HFF-Myc (cell line): ENCODE results near the gene PRSS33.

Experiments
- DNase-seq: peaks from one replicate; pipeline ENCODE4 v3.0.0-alpha.2; 2011; ENCODE audit warnings: low read depth; ENCODE audit errors: extremely low read depth
- H3K4me3 ChIP-seq: replicated peaks from 2 replicates; pipeline ENCODE4 v1.5.1; 2011; ENCODE audit warnings: low read depth, mild to moderate bottlenecking, control low read depth, low read length
- TF ChIP-seq, protein P1 (sequence below): IDR thresholded peaks from 2 replicates; pipeline ENCODE4 v1.5.1; 2012; ENCODE audit warnings: mild to moderate bottlenecking, low read depth, low read length, control low read depth; ENCODE audit errors: missing control alignments

The PRSS33 gene

GRCh38 chr16:2817340-2818271 is 30.2 kb upstream of the PRSS33 start:
- TF ChIP-seq, protein P1, sequence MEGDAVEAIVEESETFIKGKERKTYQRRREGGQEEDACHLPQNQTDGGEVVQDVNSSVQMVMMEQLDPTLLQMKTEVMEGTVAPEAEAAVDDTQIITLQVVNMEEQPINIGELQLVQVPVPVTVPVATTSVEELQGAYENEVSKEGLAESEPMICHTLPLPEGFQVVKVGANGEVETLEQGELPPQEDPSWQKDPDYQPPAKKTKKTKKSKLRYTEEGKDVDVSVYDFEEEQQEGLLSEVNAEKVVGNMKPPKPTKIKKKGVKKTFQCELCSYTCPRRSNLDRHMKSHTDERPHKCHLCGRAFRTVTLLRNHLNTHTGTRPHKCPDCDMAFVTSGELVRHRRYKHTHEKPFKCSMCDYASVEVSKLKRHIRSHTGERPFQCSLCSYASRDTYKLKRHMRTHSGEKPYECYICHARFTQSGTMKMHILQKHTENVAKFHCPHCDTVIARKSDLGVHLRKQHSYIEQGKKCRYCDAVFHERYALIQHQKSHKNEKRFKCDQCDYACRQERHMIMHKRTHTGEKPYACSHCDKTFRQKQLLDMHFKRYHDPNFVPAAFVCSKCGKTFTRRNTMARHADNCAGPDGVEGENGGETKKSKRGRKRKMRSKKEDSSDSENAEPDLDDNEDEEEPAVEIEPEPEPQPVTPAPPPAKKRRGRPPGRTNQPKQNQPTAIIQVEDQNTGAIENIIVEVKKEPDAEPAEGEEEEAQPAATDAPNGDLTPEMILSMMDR = no peak
- no peak for DNase-seq
- no peak overlapping the region for H3K4me3 ChIP-seq

DNA sequence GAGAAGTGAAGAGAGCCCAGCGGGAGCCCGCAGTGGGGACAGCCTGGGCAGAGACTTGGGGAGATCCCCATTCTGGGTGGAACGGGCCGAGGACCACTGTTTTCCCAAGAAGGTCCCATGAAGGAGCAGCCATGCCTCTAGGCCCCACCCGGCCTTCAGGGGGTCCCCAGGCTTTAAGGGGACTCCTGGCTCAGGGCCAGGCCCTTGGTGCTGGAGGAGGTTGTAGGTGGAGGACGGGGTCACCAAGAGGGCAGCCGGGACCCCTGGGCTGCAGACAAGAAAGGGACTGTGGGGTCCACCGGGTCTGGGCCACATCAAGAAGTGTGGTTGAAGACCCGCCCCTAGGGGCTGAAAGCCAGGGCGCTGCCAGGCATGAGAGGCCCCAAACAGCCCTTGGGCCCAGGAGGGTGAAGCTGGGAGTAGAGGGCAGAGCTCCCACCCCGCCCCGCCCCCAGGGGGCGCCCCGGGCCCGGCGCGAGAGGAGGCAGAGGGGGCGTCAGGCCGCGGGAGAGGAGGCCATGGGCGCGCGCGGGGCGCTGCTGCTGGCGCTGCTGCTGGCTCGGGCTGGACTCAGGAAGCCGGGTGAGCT is 29.5 kb upstream of the PRSS33 start, which contains the start of gene PRSS21:
TSS of gene PRSS21 (plus strand) at position 487 of the 589 bp plus-strand sequence. CDS start at position 519, 32 bp downstream.
- TF ChIP-seq, protein P1 = no peak
- no peak within 1 kb of the TSS for H3K4me3 ChIP-seq
- DNase-seq = no peak

- TF ChIP-seq, protein P1 = no peak
- no peak overlapping the region for H3K4me3 ChIP-seq
- DNase-seq = no peak
Observed at GRCh38 chr16:2815299-2815771, 28.0 kb upstream of the PRSS33 start.

GRCh38 chr16:2814551-2815298 is 27.4 kb upstream of the PRSS33 start:
- no peak for DNase-seq
- TF ChIP-seq, protein P1 = no peak
- no peak overlapping the region for H3K4me3 ChIP-seq

DNA sequence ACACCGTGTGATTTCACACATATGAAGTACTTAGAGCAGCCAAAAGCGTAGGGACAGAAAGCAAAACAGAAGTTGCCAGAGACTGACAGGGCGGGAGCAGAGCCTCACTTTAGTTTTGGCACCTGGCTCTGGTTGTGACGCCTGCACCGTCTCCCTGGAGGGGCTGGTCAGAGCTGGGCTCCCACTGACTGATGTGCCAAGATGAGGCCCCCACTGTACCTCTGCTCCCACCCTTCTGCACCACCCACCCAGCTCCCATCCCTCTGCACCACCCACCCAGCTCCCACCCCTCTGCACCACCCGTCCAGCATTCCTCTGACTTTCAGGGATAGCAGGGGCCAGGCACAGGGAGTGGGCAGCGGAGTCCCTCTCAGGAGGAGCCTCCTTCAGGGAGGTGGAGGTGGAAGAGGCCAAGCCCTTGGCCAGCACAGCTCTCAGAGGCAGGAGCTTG is 26.4 kb upstream of the PRSS33 start:
- TF ChIP-seq, protein P1 = no peak
- no peak overlapping the region for H3K4me3 ChIP-seq
- no peak for DNase-seq

DNA sequence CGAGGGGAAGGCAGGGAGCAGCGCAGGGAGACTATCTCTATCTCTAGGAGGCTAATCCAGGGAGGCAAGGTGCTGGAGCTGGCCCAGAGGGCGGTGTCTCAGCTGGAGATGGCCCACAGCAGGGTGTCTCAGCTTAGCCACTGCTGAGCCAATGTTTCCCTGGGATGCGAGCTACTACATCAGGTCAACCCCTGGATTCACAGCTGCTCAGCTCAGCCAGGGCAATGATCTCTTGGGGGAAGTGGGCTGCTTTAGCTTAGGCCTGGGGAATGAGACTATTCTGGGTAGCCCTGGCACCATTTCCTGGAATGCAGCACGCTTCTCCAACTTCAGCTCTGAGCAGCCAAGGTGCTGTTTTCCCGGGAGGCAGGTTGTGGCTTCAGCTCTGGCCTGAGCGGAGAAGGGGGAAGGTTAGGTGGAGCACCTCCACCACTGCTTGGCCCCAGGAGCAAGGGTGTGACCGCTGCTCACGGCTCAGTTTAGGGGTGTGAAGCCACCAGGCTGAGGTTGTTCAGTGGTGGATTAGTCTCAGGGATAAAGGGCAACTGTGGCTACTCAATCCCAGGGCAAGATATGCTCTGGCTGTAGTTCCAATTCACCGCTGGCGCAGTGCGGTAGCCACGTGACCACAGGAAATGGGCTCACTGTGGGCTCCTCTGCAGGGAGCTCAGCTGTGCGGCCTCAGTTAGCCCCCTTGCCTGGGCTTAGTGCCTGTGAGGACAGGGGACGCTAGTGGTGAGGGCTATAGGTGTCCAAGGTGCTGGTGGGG is 24.5 kb upstream of the PRSS33 start:
- TF ChIP-seq, protein P1 = no peak
- H3K4me3 ChIP-seq = no peak overlapping the region
- no peak for DNase-seq
